Measurements from ENCODE around the gene SDC1. TPM values are rescaled to one million over a fixed set of nuclear protein-coding genes. Genes with fewer than 3 reads are reported as not detected.

SDC1 gene
- polyA plus RNA-seq, 1 of the 3 experiments (the other 2 are of a cell fraction): 122 TPM

DNA sequence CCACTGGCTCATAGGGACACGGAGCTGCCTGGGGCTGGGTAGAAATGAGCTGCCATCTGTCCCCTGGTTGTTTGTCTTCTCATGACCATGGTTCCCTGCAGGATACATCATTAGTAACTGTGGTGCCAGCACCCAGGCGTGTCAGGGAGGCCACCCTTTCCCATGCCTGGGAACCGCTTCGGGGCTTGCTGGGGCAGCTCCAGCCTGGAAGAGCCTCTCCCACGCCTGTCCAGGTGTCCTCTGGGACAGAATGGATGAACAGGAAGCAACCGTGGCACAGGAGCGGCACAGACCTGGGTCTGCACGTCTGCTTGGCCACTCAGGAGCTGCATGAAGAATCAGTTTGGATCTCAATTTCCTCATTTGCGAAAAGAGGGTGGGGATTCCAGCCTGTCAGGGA is 34.8 kb downstream of the SDC1 start (continued):
- TF ChIP-seq, protein P1, sequence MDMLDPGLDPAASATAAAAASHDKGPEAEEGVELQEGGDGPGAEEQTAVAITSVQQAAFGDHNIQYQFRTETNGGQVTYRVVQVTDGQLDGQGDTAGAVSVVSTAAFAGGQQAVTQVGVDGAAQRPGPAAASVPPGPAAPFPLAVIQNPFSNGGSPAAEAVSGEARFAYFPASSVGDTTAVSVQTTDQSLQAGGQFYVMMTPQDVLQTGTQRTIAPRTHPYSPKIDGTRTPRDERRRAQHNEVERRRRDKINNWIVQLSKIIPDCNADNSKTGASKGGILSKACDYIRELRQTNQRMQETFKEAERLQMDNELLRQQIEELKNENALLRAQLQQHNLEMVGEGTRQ (IDR thresholded peaks at IDR 0.05; ENCODE audit: borderline replicate concordance, low read depth, low read length): no peak
- no peak for TF ChIP-seq POLR2AphosphoS5 (IDR thresholded peaks at IDR 0.05; ENCODE audit: low read depth, low read length)
- no peak for TF ChIP-seq MXI1 (IDR thresholded peaks at IDR 0.05; ENCODE audit: low read depth, low read length)

DNA sequence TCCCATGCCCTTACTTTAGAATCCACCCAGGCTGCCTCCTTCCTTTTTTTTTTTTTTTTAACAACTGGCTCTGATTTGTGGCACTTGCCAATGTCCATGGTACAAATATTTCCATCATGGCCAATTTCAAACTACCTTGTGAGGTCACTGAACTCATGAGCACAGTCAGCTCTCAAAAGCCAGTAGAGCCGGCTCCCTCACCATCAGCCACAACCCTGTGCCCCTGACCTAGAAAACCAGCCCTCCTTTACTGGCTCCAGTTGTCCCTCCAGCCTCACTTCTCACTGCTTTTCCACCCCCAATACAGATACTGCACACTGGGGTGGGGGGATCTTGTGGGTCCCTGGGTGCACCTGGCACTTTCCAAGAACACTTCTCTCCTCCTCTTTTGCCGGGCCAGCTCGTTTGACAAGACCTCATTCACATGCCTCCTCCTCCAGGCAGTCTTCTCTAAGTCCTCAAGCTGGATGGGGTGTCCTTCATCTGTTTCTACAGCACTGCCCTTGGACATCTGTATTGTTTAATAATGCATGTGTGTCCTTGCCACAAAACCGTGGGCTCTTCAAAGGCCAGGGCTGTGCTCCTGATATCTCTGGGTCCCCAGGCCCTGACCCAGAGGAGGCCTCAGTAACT is 35.5 kb downstream of the SDC1 start:
- Histone ChIP-seq H4K20me1 (ENCODE audit: insufficient read depth) (no peaks in the 10 kb centered on the region), H3K9ac (no peak overlapping the region), H3K4me3 (ENCODE audit: low read depth in 2 of 2, low read length in 1 of 2) (no peak overlapping the region), H3K9me2 (no peaks in the 10 kb centered on the region), H3K79me2 (ENCODE audit: insufficient read depth) (no peaks in the 10 kb centered on the region), H3K4me1 (ENCODE audit: control insufficient read depth in 1 of 2, insufficient read depth in 2 of 2, low read depth in 1 of 2, low read length in 1 of 2) (peaks cover 23 to 28% of the 10 kb centered on the region in 2 experiments; a peak in 2 of 4 replicates), H3K36me3 (replicated peaks in 1 of 2; ENCODE audit: control insufficient read depth in 1 of 2, insufficient read depth in 2 of 2, low read length in 1 of 2) (no peaks in the 10 kb centered on the region), H3K27ac (ENCODE audit: low read depth in 2 of 2, low read length in 1 of 2) (no peak overlapping the region), H2AFZ (ENCODE audit: low read depth) (no peak overlapping the region), H3K27me3 (ENCODE audit: insufficient read depth) (no peaks in the 10 kb centered on the region), H3K4me2 (no peak overlapping the region), H3F3A (replicated peaks; ENCODE audit: insufficient read depth) (no peaks in the 10 kb centered on the region), H3K9me3 (no peaks in the 10 kb centered on the region)
- WGBS (ENCODE audit: low lambda C conversion rate): 91% methylated on average over 4 of the region's 4 CpGs
- POLR2A ChIA-PET: interaction anchor here (0.6 to 0.9 kb wide), 2 partner anchors 40 to 165 kb away, joined by 3 read pairs; no protein-coding TSS in a partner anchor
- no peak for DNase-seq
- no peak for TF ChIP-seq JUND (IDR thresholded peaks at IDR 0.05)
- TF ChIP-seq TEAD4 (IDR thresholded peaks at IDR 0.05; ENCODE audit: borderline replicate concordance, insufficient read depth): no peak
- no peak for TF ChIP-seq TAF1 (IDR thresholded peaks at IDR 0.05; ENCODE audit: borderline replicate concordance, low read depth, low read length)
- TF ChIP-seq, protein P2, sequence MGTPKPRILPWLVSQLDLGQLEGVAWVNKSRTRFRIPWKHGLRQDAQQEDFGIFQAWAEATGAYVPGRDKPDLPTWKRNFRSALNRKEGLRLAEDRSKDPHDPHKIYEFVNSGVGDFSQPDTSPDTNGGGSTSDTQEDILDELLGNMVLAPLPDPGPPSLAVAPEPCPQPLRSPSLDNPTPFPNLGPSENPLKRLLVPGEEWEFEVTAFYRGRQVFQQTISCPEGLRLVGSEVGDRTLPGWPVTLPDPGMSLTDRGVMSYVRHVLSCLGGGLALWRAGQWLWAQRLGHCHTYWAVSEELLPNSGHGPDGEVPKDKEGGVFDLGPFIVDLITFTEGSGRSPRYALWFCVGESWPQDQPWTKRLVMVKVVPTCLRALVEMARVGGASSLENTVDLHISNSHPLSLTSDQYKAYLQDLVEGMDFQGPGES (IDR thresholded peaks at IDR 0.05; ENCODE audit: low read depth, low read length): no peak
- TF ChIP-seq MXI1 (IDR thresholded peaks at IDR 0.05; ENCODE audit: low read depth, low read length): no peak
- no peak for TF ChIP-seq ELF1 (IDR thresholded peaks at IDR 0.05)
- TF ChIP-seq YY1 (IDR thresholded peaks at IDR 0.05; ENCODE audit: low read depth): no peak
- no peak for TF ChIP-seq SMC3 (IDR thresholded peaks at IDR 0.05; ENCODE audit: low read depth, low read length)
- TF ChIP-seq POLR2AphosphoS5 (IDR thresholded peaks at IDR 0.05; ENCODE audit: low read depth, low read length): no peak
- TF ChIP-seq MEF2A (IDR thresholded peaks at IDR 0.05; ENCODE audit: borderline replicate concordance, low read depth): no peak
- no peak for TF ChIP-seq GATA2 (CRISPR knock-in tag; IDR thresholded peaks at IDR 0.05)
- TF ChIP-seq, protein P1 (IDR thresholded peaks at IDR 0.05; ENCODE audit: borderline replicate concordance, low read depth, low read length): no peak
- no peak for TF ChIP-seq RAD21 (IDR thresholded peaks at IDR 0.05; ENCODE audit: low read length)
- TF ChIP-seq RCOR1 (IDR thresholded peaks at IDR 0.05; ENCODE audit: low read length): no peak
- CTCF ChIA-PET: interaction anchor here (1.0 to 1.4 kb wide), 7 partner anchors 10 to 101 kb away, joined by 3 to 5 read pairs (median 3); no protein-coding TSS in a partner anchor
